DND-41 (cell line): ENCODE data around the gene CRYBG1.

Experiments
- CTCF ChIP-seq: IDR thresholded peaks from 2 replicates; pipeline ENCODE4 v1.5.1; 2012; ENCODE audit warnings: borderline replicate concordance, low read length, moderate library complexity, mild to moderate bottlenecking; ENCODE audit not compliant: poor library complexity, severe bottlenecking; ENCODE audit errors: extremely low read depth
- EZH2 ChIP-seq: IDR thresholded peaks from 3 replicates; pipeline ENCODE4 v1.6.1; 2012; ENCODE audit warnings: borderline replicate concordance, low read depth, mild to moderate bottlenecking, moderate library complexity, low read length, inconsistent platforms; ENCODE audit not compliant: severe bottlenecking

GRCh38 chr6:106356378-106356777 lies 4.1 kb upstream of the CRYBG1 start:
- TF ChIP-seq CTCF (no peak), EZH2 (no peak)
